ENCODE data around the gene OR5AC2.
A peak's percentile ranks its signal among the peaks of the same experiment; 100 is the strongest.

GRCh38 chr3:98039322-98040024 is 47.5 kb upstream of the OR5AC2 start:
- peak; percentile 73 to 91 (median 88) for TF ChIP-seq CTCF (IDR thresholded peaks at IDR 0.05 in 8 of 11, conservative IDR thresholded peaks at IDR 0.05 in 3 of 11)
- TF ChIP-seq POLR2AphosphoS5 (IDR thresholded peaks at IDR 0.05) = no peak
- TF ChIP-seq POLR2A (IDR thresholded peaks at IDR 0.05) = no peak
